Keratinocyte (primary cell): Measurements from ENCODE around the gene TMEM259. TPM values are rescaled to one million over a fixed set of nuclear protein-coding genes. Genes with fewer than 3 reads are reported as not detected.

Experiments
- DNase-seq: peaks from one replicate; pipeline ENCODE4 v3.0.0-alpha.2; 2011; ENCODE audit warnings: low read depth, missing footprints, low spot score
- FAIRE-seq: peaks from 2 replicates; lab custom pipeline; 2011; peaks lifted over from hg19 to GRCh38; lab: Jason Lieb, UNC
- H2AFZ ChIP-seq: 2 replicates; pipeline ENCODE4 v1.6.0; 2012; ENCODE audit warnings: low read length, control low read depth, inconsistent platforms; ENCODE audit not compliant: control insufficient read depth
- H3K27ac ChIP-seq: 2 replicates; pipeline ENCODE4 v1.5.1; 2011; ENCODE audit warnings: low read length; ENCODE audit not compliant: control insufficient read depth, insufficient read depth
- H3K27me3 ChIP-seq: 3 replicates; pipeline ENCODE4 v1.6.0; 2011; ENCODE audit warnings: low read length; ENCODE audit not compliant: control insufficient read depth, insufficient read depth; ENCODE audit errors: extremely low read depth
- H3K36me3 ChIP-seq, 2 experiments: 2 replicates in 1 of 2; 3 replicates in 1 of 2; pipeline ENCODE4 v1.5.1; 2011; ENCODE audit warnings: low read length in 2 of 2, mild to moderate bottlenecking in 1 of 2; ENCODE audit not compliant: control insufficient read depth in 2 of 2, insufficient read depth in 2 of 2; ENCODE audit errors: extremely low read depth in 1 of 2
- H3K4me1 ChIP-seq: 3 replicates; pipeline ENCODE4 v1.5.1; 2011; ENCODE audit warnings: low read length; ENCODE audit not compliant: control insufficient read depth, insufficient read depth; ENCODE audit errors: extremely low read depth
- H3K4me2 ChIP-seq: 3 replicates; pipeline ENCODE4 v1.6.0; 2011; ENCODE audit warnings: low read depth, low read length; ENCODE audit not compliant: control insufficient read depth, insufficient read depth; ENCODE audit errors: extremely low read depth
- H3K4me3 ChIP-seq, 3 experiments: fragments of 200-600 bp in 1 of 3; sonication (generic) in 1 of 3; 2 replicates in 2 of 3; 3 replicates in 1 of 3; pipeline ENCODE4 v1.5.1; 2011 to 2016; ENCODE audit warnings: low read length in 3 of 3, mild to moderate bottlenecking in 3 of 3, control low read depth in 2 of 3, inconsistent platforms in 1 of 3, low read depth in 1 of 3, mixed read lengths in 1 of 3, mixed run types in 1 of 3, moderate library complexity in 1 of 3; ENCODE audit not compliant: control insufficient read depth in 2 of 3, insufficient read depth in 2 of 3; ENCODE audit errors: extremely low read depth in 1 of 3
- H3K79me2 ChIP-seq: 2 replicates; pipeline ENCODE4 v1.6.0; 2012; ENCODE audit warnings: low read length; ENCODE audit not compliant: control insufficient read depth, insufficient read depth
- H3K9ac ChIP-seq: 3 replicates; pipeline ENCODE4 v1.6.0; 2011; ENCODE audit warnings: low read length; ENCODE audit not compliant: control insufficient read depth, insufficient read depth; ENCODE audit errors: extremely low read depth
- H3K9me1 ChIP-seq: 3 replicates; pipeline ENCODE4 v1.6.0; 2011; ENCODE audit warnings: low read length; ENCODE audit not compliant: control insufficient read depth, insufficient read depth; ENCODE audit errors: extremely low read depth
- H3K9me3 ChIP-seq: 2 replicates; pipeline ENCODE4 v1.5.1; 2012; ENCODE audit warnings: low read depth, low read length; ENCODE audit not compliant: control insufficient read depth
- H4K20me1 ChIP-seq: 3 replicates; pipeline ENCODE4 v1.6.0; 2011; ENCODE audit warnings: low read length; ENCODE audit not compliant: control insufficient read depth, insufficient read depth; ENCODE audit errors: extremely low read depth
- CTCF ChIP-seq, 3 experiments: IDR thresholded peaks in 1 of 3; conservative IDR thresholded peaks in 1 of 3; optimal IDR thresholded peaks in 1 of 3; 2 replicates in 2 of 3; 3 replicates in 1 of 3; pipeline versions ENCODE3 to v1.5.1; 2011; ENCODE audit warnings: low read length in 3 of 3, mild to moderate bottlenecking in 3 of 3, moderate library complexity in 2 of 3, control low read depth in 1 of 3, inconsistent platforms in 1 of 3; ENCODE audit not compliant: insufficient read depth in 2 of 3; ENCODE audit errors: extremely low read depth in 1 of 3
- EZH2 ChIP-seq: IDR thresholded peaks from one replicate; pipeline ENCODE4 v1.6.1; 2012; ENCODE audit warnings: inconsistent platforms, mild to moderate bottlenecking, low read length, moderate library complexity
- dilution Hi-C: fragments of 300-500 bp; cut with MboI; formaldehyde crosslinking; loops from one replicate; pipeline ENCODE4 v1.7.0; 2020; ENCODE audit warnings: low sequenced_read_pairs; ENCODE audit not compliant: extremely low pct_ligation_motif_present
- polyA plus RNA-seq, 5 experiments: library from polyadenylated mRNA; depleted of rRNA in 3 of 5; stranded (reverse) in 3 of 5; stranded (forward) in 1 of 5; unstranded in 1 of 5; fragments of >200 nt; gene quantifications; 1 replicate in 1 of 5; 2 replicates in 3 of 5; 3 replicates in 1 of 5; pipeline versions ENCODE4 v1.2.1 to v1.2.3, GENCODE V29; 2011 to 2012; ENCODE audit warnings: missing spikeins in 2 of 5, low read depth in 1 of 5, low replicate concordance in 1 of 5

The TMEM259 gene
- polyA plus RNA-seq, 1 donor (not counting 4 experiments of a cell fraction or from before 2014, with no cell fraction given): 61.5 TPM

- Histone ChIP-seq H3K4me3 (no peak overlapping the region), H2AFZ (no peak overlapping the region), H4K20me1 (no peaks in the 10 kb centered on the region), H3K36me3 (peaks cover 3 to 11% of the 10 kb centered on the region in 2 experiments), H3K4me2 (no peak overlapping the region), H3K9me1 (no peaks in the 10 kb centered on the region), H3K27me3 (no peaks in the 10 kb centered on the region), H3K9me3 (peaks cover 2% of the 10 kb centered on the region), H3K27ac (no peak overlapping the region), H3K9ac (no peak overlapping the region), H3K4me1 (peaks cover 2% of the 10 kb centered on the region), H3K79me2 (no peaks in the 10 kb centered on the region)
- no peak for FAIRE-seq
- DNase-seq: no peak
- no peak for TF ChIP-seq CTCF (optimal IDR thresholded peaks at IDR 0.05 in 1 of 3, IDR thresholded peaks at IDR 0.05 in 1 of 3, conservative IDR thresholded peaks at IDR 0.05 in 1 of 3; ENCODE audit: extremely low read depth in 1 of 3, insufficient read depth in 2 of 3, low read length in 3 of 3)
- no peak for TF ChIP-seq EZH2
- dilution Hi-C loops: no loop called here
Measured at GRCh38 chr19:964116-964520, 56.8 kb downstream of the TMEM259 start.

- dilution Hi-C loops: no loop called here
- Histone ChIP-seq H3K9ac (no peak overlapping the region), H4K20me1 (no peaks in the 10 kb centered on the region), H3K27ac (no peak overlapping the region), H3K4me1 (peaks cover 5% of the 10 kb centered on the region), H3K4me3 (no peak overlapping the region), H3K79me2 (no peaks in the 10 kb centered on the region), H3K27me3 (no peaks in the 10 kb centered on the region), H3K9me3 (peaks cover 2% of the 10 kb centered on the region), H3K4me2 (no peak overlapping the region), H3K9me1 (no peaks in the 10 kb centered on the region), H3K36me3 (peaks cover 3 to 11% of the 10 kb centered on the region in 2 experiments), H2AFZ (no peak overlapping the region)
- FAIRE-seq: no peak
- DNase-seq: no peak
- TF ChIP-seq CTCF (optimal IDR thresholded peaks at IDR 0.05 in 1 of 3, IDR thresholded peaks at IDR 0.05 in 1 of 3, conservative IDR thresholded peaks at IDR 0.05 in 1 of 3; ENCODE audit: extremely low read depth in 1 of 3, insufficient read depth in 2 of 3, low read length in 3 of 3) (no peak), EZH2 (no peak)
Measured at GRCh38 chr19:963486-963951, 57.4 kb downstream of the TMEM259 start.
